ENCODE results near the gene AK3.
A peak's percentile ranks its signal among the peaks of the same experiment; 100 is the strongest.

The AK3 gene

DNA sequence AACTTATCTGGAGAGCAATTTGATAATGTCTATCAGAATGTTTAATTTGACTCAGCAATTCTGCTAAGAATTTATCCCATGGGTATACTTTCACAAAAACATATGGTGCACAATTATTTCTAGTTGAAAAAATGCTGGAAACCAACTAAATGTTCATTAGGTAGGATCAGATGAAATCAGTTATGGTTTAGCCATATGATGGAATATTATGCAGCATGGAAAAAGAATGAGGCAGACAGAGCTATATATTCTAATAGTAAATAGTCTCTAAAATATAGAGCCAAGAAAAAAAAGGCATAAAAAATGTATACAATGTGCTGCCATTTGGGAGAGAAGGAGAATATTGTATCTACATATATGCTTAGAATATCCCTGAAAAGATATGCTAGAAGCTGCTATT lies 71.1 kb downstream of the AK3 start:
- Histone ChIP-seq H3K36me3 (ENCODE audit: control insufficient read depth, insufficient read depth, low read length) (no peaks in the 10 kb centered on the region), H3K27me3 (ENCODE audit: control insufficient read depth, insufficient read depth, low read length) (no peaks in the 10 kb centered on the region), H3K4me3 (ENCODE audit: low read length) (no peak overlapping the region), H3K9me3 (ENCODE audit: control insufficient read depth, insufficient read depth, low read length) (no peaks in the 10 kb centered on the region), H3K4me1 (ENCODE audit: control insufficient read depth, insufficient read depth, low read length) (no peaks in the 10 kb centered on the region; the same call in 1 of the 2 replicates), H3K27ac (ENCODE audit: low read length) (no peak overlapping the region)
- no peak for DNase-seq (ENCODE audit: low read depth, low spot score)

DNA sequence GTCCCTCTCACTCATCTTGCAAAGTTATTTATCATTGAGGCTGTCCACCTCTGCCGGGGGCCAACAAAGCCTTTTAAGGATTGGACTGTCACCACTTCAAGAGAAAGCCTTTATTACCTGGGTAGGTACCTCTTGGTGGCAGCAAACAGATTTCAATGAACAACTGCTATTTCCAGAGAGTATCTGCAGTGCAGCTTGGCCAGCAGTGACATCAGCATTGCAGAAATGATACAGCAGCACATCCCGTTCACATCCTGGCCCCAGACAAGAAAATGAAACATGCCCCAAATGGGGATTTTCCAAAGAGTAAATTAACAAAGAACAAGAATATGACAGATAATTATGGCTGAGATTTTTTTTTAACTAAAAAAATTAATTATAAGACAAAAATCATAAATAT lies 72.4 kb downstream of the AK3 start:
- H3K36me3 ChIP-seq (ENCODE audit: control insufficient read depth, insufficient read depth, low read length): no peaks in the 10 kb centered on the region
- no peaks in the 10 kb centered on the region for H3K9me3 ChIP-seq (ENCODE audit: control insufficient read depth, insufficient read depth, low read length)
- DNase-seq (ENCODE audit: low read depth, low spot score): no peak
- no peak overlapping the region for H3K4me3 ChIP-seq (ENCODE audit: low read length)
- H3K27me3 ChIP-seq (ENCODE audit: control insufficient read depth, insufficient read depth, low read length): no peaks in the 10 kb centered on the region
- no peaks in the 10 kb centered on the region; the same call in none of the 2 replicates for H3K4me1 ChIP-seq (ENCODE audit: control insufficient read depth, insufficient read depth, low read length)
- H3K27ac ChIP-seq (ENCODE audit: low read length): no peak overlapping the region
- no CpG with 5 or more reads among the region's 2 CpGs for WGBS (ENCODE audit: insufficient coverage, insufficient read length)

DNA sequence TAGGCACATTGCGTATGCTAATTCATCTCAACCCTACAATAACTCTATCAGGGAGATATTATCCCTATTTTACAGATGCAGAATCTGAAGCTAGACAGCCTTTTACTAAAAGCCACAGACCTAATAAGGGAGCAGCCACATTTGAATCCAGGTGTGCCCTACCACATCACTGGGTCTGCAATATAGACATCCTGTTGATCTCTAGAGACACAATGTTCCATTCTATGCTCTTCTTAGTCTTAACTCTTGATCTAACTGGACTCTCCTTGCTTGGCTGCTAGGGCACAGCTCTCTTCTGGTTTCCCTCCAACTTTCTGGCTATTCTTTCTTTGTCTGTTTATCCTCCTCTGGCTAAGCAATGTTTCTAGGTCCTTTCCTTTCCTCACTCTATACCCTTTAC lies 73.3 kb downstream of the AK3 start:
- Histone ChIP-seq H3K27me3 (ENCODE audit: control insufficient read depth, insufficient read depth, low read length) (no peaks in the 10 kb centered on the region), H3K4me1 (ENCODE audit: control insufficient read depth, insufficient read depth, low read length) (peaks cover 3% of the 10 kb centered on the region; the same call in 1 of the 2 replicates), H3K9me3 (ENCODE audit: control insufficient read depth, insufficient read depth, low read length) (no peaks in the 10 kb centered on the region), H3K36me3 (ENCODE audit: control insufficient read depth, insufficient read depth, low read length) (no peaks in the 10 kb centered on the region), H3K4me3 (ENCODE audit: low read length) (no peak overlapping the region), H3K27ac (ENCODE audit: low read length) (no peak overlapping the region)
- no CpG with 5 or more reads among the region's 1 CpG for WGBS (ENCODE audit: insufficient coverage, insufficient read length)
- no peak for DNase-seq (ENCODE audit: low read depth, low spot score)

DNA sequence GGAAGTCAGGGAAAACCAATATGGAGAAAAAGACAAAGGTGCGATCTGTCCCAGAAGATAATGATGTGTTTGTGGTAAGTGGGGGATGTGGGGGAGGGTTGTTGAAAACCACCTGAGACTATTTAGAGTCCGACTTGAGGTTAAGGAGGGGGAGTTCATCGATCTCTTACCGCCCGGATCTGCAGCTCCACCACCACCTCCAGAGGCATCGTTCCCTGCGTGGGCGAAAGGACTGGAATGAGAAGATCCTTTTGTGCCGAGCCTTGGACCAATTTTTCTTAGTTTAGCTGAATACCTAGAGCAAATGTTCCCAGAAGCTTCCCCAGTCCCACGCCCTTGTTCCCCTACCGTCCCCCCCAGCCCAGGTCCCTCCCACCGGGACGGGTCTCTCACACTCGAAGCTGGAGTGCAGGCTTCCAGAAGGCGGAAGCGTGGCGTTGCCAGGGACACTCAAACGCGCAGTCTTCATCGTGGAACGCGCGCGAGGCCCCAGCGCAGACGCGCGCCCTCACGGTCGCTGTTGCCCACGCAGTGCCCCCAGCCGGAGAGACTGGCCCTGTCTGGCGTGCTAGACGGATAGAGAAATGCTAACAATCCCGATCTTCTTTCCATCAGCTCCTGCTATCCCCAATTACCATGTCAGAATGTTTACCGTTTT lies 74.8 kb downstream of the AK3 start, which contains the start of gene SPATA6L:
TSS of gene SPATA6L (minus strand) at position 439 of the 658 bp plus-strand sequence. CDS start at position 209, 230 bp downstream.
- H3K36me3 ChIP-seq (ENCODE audit: control insufficient read depth, insufficient read depth, low read length): no peaks in the 10 kb centered on the region
- H3K27me3 ChIP-seq (ENCODE audit: control insufficient read depth, insufficient read depth, low read length): no peaks in the 10 kb centered on the region
- H3K4me3 ChIP-seq (ENCODE audit: low read length): peak within 1 kb of the TSS; percentile 29; the same call in 1 of the 2 replicates
- DNase-seq (ENCODE audit: low read depth, low spot score): no peak
- peaks cover 3% of the 10 kb centered on the region; the same call in 1 of the 2 replicates for H3K4me1 ChIP-seq (ENCODE audit: control insufficient read depth, insufficient read depth, low read length)
- no peak within 1 kb of the TSS for H3K27ac ChIP-seq (ENCODE audit: low read length)
- no CpG with 5 or more reads among the region's 36 CpGs for WGBS (ENCODE audit: insufficient coverage, insufficient read length)
- H3K9me3 ChIP-seq (ENCODE audit: control insufficient read depth, insufficient read depth, low read length): no peaks in the 10 kb centered on the region

DNA sequence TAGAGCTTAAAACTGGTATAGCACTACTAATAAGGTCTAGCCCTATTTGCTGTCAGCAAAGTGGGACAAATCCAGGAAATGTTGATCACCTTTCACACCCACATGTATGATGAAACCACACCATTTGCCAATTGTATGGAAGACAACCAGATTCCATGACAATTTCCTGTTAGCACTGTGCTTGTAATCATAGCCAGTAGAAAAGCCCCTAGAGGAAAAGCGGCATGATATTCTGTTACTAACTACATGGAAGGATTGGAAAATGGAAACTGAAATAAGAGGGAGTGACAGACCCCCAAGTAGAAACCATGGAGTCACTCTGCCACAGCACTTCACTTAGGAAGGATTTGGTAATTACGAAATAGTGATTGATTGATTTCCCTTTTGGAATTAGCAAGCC lies 75.6 kb downstream of the AK3 start:
- Histone ChIP-seq H3K27me3 (ENCODE audit: control insufficient read depth, insufficient read depth, low read length) (no peaks in the 10 kb centered on the region), H3K4me1 (ENCODE audit: control insufficient read depth, insufficient read depth, low read length) (peaks cover 3% of the 10 kb centered on the region; the same call in 1 of the 2 replicates), H3K36me3 (ENCODE audit: control insufficient read depth, insufficient read depth, low read length) (no peaks in the 10 kb centered on the region), H3K27ac (ENCODE audit: low read length) (no peak overlapping the region), H3K9me3 (ENCODE audit: control insufficient read depth, insufficient read depth, low read length) (no peaks in the 10 kb centered on the region), H3K4me3 (ENCODE audit: low read length) (no peak overlapping the region)
- no CpG with 5 or more reads among the region's 2 CpGs for WGBS (ENCODE audit: insufficient coverage, insufficient read length)
- DNase-seq (ENCODE audit: low read depth, low spot score): no peak

- H3K4me1 ChIP-seq (ENCODE audit: control insufficient read depth, insufficient read depth, low read length): peaks cover 3% of the 10 kb centered on the region; the same call in 1 of the 2 replicates
- H3K9me3 ChIP-seq (ENCODE audit: control insufficient read depth, insufficient read depth, low read length): no peaks in the 10 kb centered on the region
- no CpG with 5 or more reads among the region's 3 CpGs for WGBS (ENCODE audit: insufficient coverage, insufficient read length)
- no peaks in the 10 kb centered on the region for H3K36me3 ChIP-seq (ENCODE audit: control insufficient read depth, insufficient read depth, low read length)
- no peak for DNase-seq (ENCODE audit: low read depth, low spot score)
- no peak overlapping the region for H3K27ac ChIP-seq (ENCODE audit: low read length)
- no peaks in the 10 kb centered on the region for H3K27me3 ChIP-seq (ENCODE audit: control insufficient read depth, insufficient read depth, low read length)
- no peak overlapping the region for H3K4me3 ChIP-seq (ENCODE audit: low read length)
Observed at GRCh38 chr9:4663956-4664355, 77.0 kb downstream of the AK3 start.

DNA sequence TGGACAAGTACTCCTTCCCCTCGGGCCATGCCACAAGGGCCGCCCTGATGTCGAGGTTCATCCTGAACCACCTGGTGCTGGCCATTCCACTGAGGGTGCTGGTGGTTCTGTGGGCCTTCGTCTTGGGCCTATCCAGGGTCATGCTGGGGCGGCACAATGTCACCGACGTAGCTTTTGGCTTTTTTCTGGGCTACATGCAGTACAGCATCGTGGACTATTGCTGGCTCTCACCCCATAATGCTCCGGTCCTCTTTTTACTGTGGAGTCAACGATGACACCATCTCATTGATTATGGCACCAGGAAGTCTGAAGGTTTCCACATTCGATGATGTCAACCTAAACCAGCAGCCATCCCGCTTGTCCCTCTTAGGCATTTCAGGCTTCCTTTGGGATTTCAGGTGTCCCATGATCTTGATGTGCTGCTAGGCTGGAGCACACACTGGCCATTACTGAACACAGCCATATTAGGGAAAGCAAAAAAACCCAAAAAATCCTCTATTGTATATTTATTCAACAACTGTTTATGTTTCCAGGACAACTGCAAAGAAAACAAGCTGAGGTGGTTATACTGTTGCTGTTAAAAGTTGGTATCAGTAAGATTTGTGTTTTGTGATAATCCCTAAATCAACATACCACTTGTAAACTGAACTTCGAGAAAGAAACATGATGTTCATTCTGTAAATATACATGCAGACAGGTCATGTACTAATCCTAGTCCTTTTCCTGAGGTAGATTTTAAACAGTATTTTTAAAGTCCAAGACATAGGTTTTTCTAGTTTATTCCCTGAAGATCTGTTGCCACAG lies 77.8 kb downstream of the AK3 start:
- Histone ChIP-seq H3K9me3 (ENCODE audit: control insufficient read depth, insufficient read depth, low read length) (no peaks in the 10 kb centered on the region), H3K4me3 (ENCODE audit: low read length) (peak overlapping the region; percentile 89; the same call in 1 of the 2 replicates), H3K4me1 (ENCODE audit: control insufficient read depth, insufficient read depth, low read length) (peaks cover 3% of the 10 kb centered on the region; the same call in 1 of the 2 replicates), H3K27me3 (ENCODE audit: control insufficient read depth, insufficient read depth, low read length) (no peaks in the 10 kb centered on the region), H3K36me3 (ENCODE audit: control insufficient read depth, insufficient read depth, low read length) (no peaks in the 10 kb centered on the region), H3K27ac (ENCODE audit: low read length) (no peak overlapping the region)
- no peak for DNase-seq (ENCODE audit: low read depth, low spot score)
- WGBS (ENCODE audit: insufficient coverage, insufficient read length): no CpG with 5 or more reads among the region's 13 CpGs

DNA sequence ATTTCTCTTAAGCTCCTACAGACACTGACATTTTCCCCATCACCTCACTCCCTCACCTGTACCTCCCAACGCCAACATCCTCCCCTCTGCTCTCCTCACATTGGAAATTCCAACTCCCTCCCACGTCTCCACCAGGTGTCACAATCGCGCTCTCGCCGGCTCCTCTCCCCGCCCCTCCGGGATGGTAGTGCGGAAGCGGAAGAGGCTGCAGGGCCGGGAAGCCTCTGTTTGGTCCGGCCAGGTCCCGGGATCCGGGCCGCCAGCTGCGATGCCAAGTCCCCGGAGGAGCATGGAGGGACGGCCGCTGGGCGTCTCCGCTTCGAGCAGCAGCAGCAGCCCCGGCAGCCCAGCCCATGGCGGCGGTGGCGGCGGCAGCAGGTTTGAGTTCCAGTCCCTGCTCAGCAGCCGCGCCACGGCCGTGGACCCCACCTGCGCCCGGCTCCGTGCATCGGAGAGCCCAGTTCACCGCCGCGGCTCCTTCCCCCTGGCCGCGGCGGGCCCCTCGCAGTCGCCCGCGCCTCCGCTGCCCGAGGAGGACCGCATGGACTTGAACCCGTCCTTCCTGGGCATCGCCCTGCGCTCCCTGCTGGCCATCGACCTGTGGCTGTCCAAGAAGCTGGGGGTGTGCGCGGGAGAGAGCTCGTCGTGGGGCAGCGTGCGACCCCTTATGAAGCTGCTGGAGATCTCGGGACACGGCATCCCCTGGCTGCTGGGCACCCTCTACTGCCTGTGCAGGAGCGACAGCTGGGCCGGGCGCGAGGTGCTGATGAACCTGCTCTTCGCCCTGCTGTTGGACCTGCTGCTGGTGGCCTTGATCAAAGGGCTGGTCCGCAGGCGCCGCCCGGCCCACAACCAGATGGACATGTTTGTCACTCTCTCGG lies 78.7 kb downstream of the AK3 start, which contains the start of gene PLPP6:
TSS of gene PLPP6 (plus strand) at position 187 of the 881 bp plus-strand sequence. CDS start at position 269, 82 bp downstream.
- Histone ChIP-seq H3K4me1 (ENCODE audit: control insufficient read depth, insufficient read depth, low read length) (peaks cover 3% of the 10 kb centered on the region; the same call in 1 of the 2 replicates), H3K36me3 (ENCODE audit: control insufficient read depth, insufficient read depth, low read length) (no peaks in the 10 kb centered on the region), H3K27ac (ENCODE audit: low read length) (no peak within 1 kb of the TSS), H3K27me3 (ENCODE audit: control insufficient read depth, insufficient read depth, low read length) (no peaks in the 10 kb centered on the region), H3K9me3 (ENCODE audit: control insufficient read depth, insufficient read depth, low read length) (no peaks in the 10 kb centered on the region), H3K4me3 (ENCODE audit: low read length) (peak within 1 kb of the TSS; percentile 89)
- peak; percentile 84 for DNase-seq (ENCODE audit: low read depth, low spot score)
- no CpG with 5 or more reads among the region's 70 CpGs for WGBS (ENCODE audit: insufficient coverage, insufficient read length)

- Histone ChIP-seq H3K4me3 (ENCODE audit: low read length) (peak overlapping the region; percentile 89; the same call in 1 of the 2 replicates), H3K36me3 (ENCODE audit: control insufficient read depth, insufficient read depth, low read length) (no peaks in the 10 kb centered on the region), H3K9me3 (ENCODE audit: control insufficient read depth, insufficient read depth, low read length) (no peaks in the 10 kb centered on the region), H3K4me1 (ENCODE audit: control insufficient read depth, insufficient read depth, low read length) (peaks cover 3% of the 10 kb centered on the region; the same call in 1 of the 2 replicates), H3K27me3 (ENCODE audit: control insufficient read depth, insufficient read depth, low read length) (no peaks in the 10 kb centered on the region), H3K27ac (ENCODE audit: low read length) (no peak overlapping the region)
- no peak for DNase-seq (ENCODE audit: low read depth, low spot score)
- no CpG with 5 or more reads among the region's 5 CpGs for WGBS (ENCODE audit: insufficient coverage, insufficient read length)
Observed at GRCh38 chr9:4661611-4662010, 79.4 kb downstream of the AK3 start.

GRCh38 chr9:4661165-4661564 lies 79.8 kb downstream of the AK3 start:
- DNase-seq (ENCODE audit: low read depth, low spot score): no peak
- Histone ChIP-seq H3K36me3 (ENCODE audit: control insufficient read depth, insufficient read depth, low read length) (no peaks in the 10 kb centered on the region), H3K27me3 (ENCODE audit: control insufficient read depth, insufficient read depth, low read length) (no peaks in the 10 kb centered on the region), H3K9me3 (ENCODE audit: control insufficient read depth, insufficient read depth, low read length) (no peaks in the 10 kb centered on the region), H3K4me1 (ENCODE audit: control insufficient read depth, insufficient read depth, low read length) (peaks cover 3% of the 10 kb centered on the region; the same call in 1 of the 2 replicates), H3K4me3 (ENCODE audit: low read length) (no peak overlapping the region), H3K27ac (ENCODE audit: low read length) (no peak overlapping the region)
- no CpG with 5 or more reads among the region's 1 CpG for WGBS (ENCODE audit: insufficient coverage, insufficient read length)

Measured in iPS DF 6.9 (cell line).